Suppressor macrophage (primary cell): Measurements from ENCODE around the gene HGF.
"Not testable (repeated sequence)": the region's sequence is repeated elsewhere in the genome, so short reads cannot be mapped to it uniquely, and the experiment has no call there.

Experiments used
- DNase-seq, 4 experiments: peaks; one replicate each; pipeline ENCODE4 v3.0.0-alpha.2; 2020 to 2022
- total RNA-seq, 17 experiments: gene quantifications; one replicate each; lab custom pipeline; 2026; ENCODE audit warnings: mixed read lengths in 6 of 17, inconsistent platforms in 3 of 17; lab: John Stamatoyannopoulos, UW

The HGF gene
- total RNA-seq: 1.9 to 24.9 (median 11.2) reads per million in 17 experiments

DNA sequence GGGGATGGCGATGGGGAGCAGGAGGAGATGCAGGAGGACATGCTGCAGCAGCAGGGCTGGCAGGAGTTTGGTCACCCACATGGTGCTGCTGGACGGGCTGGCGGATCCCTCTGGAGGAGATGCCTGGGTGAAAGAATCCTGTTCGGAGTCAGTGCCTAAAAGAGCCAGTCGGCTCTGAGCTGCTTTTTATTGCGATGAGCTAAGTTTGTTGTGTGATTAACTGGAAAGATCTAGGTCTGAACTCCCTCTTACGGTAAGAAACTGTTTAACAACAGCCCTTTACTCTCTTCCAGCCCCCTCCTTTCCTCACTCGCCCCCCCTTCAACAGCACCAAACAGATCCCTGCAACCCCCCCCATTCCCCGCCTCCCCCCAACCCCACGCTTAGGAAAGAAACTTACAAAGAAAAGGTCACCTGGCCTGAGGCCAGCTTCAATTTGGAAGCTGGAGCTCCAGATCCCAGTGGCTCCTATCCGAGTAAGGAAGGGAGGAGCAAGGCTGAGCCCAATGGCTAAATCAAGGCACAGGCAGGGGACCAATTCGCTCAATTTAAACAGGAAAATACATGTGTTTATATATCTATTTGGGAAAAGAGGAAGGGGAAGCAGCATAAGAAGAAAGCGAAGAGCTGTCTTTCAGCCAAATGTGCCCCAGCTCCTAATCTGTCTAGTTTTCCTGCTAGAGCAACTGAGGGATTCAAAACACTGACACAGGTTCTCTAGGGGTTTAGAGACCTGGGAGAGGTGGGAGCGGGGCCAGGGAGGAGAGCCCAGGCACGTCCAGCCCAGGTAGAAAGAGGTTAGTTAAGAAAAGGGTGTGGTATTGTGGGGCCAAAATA lies at the start of gene HGF:
Gene HGF (minus strand): TSS at position 157 of the 837 bp plus-strand sequence. CDS start 76 bp downstream, at position 81.
- DNase-seq: peak in 3 of 4 experiments; percentile 35 to 55 (median 43)

DNA sequence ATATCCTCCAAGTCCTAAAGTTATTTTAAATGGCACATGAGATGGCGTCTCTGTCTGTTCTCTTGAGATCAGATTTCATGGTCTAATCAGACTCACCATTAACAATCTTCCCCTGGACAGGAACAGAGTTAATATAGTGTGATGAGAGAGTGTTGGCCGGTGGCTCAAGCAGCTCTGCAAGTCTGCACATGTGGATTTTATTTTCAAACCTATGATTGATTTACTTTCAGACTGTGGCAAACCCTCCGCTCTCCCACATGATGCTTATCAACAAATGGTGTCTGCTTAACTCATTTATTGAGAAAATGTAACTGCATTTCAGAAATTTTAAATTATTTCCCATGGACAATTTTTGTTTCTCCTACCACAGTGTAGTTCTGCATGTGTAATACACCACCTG lies 46.5 kb upstream of the HGF start:
- no peak for DNase-seq

DNA sequence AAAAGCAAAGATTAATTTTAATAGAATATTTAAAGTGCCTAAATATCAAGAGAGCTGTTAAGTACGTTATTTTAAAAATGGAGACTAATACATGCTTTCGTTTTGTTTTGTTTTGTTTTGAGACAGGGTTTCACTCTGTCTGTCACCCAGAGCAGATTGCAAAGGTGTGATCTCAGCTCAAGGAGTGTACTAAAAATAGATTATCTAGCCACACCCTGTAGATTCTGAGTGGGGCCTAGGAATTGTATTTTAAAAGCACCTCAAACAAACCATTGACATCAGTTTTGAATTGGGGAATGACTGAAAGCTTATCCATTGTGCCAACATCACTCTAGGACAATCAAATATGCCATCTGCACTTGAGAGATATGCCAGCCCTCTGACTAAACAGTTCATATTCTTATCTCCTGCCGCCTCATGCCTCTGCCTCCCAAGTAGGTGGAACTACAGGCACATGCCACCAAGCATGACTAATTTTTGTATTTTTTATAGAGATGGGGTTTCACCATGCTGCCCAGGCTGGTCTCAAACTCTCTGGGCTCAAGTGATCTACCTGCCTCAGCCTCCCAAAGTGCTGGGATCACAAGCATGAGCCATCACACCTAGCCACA lies 43.1 kb upstream of the HGF start:
- DNase-seq: peak in 3 of 4 experiments; percentile 9 to 37 (median 12)

DNA sequence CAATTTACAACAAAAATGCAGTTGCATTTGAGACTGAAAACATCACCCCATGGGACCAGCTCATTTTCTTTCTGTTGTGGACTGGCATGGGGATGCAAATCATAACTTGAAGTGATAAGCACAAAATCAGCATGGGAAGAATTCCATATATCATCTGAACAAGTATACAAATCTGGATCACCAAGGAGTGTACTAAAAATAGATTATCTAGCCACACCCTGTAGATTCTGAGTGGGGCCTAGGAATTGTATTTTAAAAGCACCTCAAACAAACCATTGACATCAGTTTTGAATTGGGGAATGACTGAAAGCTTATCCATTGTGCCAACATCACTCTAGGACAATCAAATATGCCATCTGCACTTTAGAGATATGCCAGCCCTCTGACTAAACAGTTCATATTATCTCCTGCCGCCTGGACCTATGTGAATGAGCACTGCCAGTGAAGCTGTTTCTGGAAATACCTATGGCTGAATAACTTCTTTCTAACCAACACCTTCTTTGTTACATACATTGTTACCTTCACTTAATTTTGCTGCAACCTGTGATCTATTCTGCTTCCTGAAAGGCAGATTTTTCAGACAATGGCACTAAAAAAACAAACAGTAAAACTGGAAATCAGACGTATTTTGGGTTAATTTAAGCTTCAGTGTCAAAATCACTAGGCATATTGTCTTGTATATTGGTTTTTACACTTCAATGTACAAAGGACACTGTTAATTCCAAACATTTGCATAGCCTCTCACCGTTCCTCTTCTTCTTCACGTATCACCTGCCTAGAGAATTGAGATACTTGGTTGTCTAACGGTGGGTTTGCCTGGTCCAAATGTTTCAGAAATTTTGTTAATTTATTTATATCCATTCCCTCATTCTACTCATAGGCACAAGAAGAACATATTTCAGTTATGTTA lies 42.4 kb upstream of the HGF start:
- DNase-seq: no peak

DNA sequence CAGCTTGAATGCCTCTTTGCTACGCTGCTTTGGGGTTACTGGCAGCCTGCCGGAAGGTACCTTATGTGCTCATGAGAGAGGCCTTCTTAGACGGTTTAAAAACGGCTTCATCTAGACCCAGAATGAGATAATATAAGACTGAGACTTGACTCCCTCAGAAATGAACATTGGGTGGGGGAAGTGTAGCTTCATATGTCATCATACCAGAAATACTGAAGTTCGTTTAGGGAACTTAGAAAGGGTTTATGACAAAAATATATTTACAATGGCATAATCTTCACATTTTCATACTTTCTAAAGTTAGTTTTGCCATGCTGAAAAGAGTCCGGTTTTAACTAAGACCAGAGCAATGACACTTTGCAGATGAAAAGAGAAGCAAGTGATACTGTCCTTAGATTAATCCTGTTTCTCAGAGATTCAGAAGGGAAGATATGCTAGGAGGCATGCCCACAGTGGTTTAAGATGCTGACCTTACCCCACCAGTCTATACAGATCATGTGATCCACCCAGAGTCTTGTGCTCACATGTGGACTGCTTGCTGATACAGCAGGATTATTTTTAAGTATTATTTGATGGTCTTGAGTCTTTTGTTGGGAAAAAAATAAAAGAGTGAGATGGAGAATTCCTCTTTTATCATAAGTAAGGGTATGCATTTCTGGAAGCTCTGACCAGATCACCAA lies 40.8 kb upstream of the HGF start:
- DNase-seq: peak; percentile 51 to 93 (median 80)

DNA sequence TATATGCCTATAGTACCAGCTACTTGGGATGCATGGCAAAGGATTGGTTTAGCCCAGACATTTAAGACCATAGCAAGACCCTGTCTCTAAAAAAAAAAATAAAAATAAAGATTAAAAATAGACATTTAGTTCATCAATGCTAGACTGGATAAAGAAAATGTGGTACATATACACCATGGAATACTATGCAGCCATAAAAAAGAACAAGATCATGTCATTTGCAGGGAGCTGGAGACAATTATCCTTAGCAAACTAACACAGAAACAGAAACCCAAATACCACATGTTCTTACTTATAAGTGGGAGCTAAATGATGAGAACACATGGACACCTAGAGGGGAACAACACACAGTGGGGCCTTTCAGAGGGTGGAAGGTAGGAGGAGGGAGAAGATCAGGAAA lies 38.5 kb upstream of the HGF start:
- DNase-seq: not testable (repeated sequence)

DNA sequence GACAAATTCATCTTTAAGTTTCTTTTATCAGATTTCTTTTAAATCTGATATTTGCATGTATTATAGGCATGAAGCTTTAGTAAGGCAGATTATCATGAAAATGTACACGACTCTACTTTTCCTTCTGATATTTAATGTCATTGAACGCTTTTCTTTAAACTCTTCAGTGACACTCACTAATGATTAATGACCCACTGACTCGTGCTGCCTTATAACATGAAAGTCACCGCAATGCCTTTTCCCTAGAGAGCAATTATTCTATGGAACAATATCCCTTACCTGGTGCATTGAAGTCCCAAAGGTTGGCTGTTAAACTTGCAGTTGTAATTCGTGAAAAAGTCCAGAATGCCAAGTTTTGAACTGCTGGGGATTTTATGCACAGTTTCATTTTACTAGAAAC lies 33.4 kb upstream of the HGF start:
- no peak for DNase-seq

DNA sequence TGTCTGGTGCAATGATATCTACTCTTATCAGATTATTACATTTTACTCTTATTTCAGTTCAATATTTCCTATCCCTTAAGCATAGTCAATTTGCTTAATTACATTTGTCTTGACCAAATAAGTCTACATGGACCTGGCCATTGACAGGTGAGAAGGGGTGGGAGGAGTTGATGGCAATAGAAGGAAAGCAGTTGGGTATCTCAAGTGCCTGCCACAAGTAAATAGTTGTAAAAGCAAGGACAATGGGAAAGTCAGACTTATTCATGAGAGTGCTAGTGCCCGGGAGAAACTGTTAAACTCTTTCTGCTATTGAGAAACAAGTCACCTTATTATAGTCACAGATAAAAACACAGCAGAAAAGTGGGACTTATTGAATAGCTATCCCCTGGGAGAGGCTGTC lies 32.4 kb upstream of the HGF start:
- DNase-seq: no peak

DNA sequence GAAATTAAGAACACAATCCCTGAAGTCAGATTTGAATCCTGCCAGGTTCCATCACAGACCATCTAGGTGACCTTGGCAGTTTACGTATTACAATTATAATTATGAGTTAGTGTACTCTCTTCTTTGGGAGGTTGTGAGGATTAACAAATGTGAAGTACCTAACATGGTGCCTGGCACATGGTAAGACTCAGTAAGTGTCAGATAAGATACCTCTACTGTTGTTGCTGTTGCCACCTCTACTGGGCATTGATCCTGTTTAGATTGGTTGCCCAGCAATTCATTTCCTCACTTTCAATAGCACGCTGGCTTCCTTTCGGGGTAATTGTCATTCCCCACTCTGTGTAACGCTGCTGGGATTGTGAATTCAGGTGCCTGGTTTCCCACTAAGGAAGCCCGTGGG lies 31.7 kb upstream of the HGF start:
- no peak for DNase-seq

DNA sequence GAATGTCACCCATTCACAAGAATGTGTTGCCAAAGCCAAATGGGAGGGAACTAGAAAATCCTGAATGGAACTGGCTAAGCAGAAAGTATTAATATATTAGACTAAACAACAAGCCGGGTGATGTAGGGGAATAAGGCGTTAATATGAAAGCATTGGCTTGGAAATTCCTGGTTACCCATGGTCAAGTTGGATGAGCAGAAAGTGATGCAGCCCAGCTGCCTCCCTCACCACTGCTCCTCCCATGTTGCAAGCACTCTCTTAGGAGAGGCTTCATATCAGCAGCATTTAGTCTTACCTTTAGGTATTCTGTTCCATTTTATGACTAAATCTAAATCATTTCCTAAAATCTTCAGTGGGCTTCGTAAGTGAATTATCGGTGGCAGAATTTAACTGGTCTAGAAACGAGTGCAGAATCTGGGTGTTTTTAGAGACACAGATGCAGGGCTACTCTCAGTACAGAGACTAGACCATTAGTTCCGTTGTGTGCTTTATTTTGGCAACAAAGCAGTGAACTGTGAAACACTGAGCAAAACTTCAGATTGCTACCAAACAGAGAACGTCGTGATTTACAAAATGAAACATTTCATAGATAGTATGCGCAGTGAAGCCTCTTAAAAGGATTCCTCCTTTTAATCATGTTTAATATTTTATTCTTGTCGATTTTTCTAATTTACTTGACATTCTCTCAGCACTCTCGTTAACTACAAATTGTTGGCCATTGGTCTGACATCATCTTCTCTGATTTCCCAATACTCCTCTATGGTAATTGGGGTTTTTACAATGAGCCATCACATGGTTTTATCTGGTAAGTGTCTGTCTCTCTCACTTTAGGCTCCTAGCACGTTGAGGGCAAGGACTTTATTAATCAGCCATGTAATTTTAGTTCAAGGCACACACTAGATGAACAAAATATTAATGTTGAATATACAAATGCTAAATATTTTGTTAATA lies 22.0 kb upstream of the HGF start:
- peak in 1 of 4 experiments; percentile 15 for DNase-seq

DNA sequence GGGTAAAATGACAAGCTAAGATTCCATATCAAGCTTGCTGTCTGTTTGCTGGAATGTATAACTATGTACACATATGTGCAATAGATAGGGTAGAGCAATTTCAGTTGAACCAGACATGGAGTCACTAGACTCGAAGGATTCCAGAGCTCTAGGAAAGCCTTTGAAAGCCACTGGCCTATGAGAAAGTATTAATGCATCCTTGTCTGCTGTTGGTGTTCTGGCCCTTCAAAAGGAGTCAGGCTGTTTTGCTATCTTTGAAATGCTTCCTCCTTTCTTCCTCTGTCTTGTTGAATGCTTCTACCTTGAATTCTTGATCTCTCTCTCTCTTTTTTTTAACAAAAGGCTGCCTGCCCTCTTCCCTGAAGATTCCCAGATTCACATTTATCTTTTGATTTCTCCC lies 20.8 kb upstream of the HGF start:
- DNase-seq: no peak

DNA sequence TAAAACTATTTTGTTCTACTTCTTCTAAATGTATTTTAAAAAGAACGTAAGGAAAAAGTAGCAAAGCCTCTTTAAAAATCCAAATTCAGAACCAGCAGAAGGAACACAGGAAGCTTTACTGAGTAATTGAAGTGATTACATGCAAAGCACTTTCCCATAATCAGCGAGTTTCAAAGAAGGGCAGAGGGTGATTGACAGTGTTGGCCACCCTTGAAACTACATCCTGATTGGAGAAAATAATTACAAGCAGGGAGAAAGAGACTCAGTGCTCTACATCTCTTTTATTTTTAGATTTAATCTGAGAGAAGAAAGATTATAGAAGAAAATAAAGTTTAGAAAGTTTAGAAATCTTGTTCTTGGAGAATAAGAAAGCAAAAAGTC lies 20.3 kb upstream of the HGF start:
- peak in 2 of 4 experiments; percentile 14 to 45 for DNase-seq

DNA sequence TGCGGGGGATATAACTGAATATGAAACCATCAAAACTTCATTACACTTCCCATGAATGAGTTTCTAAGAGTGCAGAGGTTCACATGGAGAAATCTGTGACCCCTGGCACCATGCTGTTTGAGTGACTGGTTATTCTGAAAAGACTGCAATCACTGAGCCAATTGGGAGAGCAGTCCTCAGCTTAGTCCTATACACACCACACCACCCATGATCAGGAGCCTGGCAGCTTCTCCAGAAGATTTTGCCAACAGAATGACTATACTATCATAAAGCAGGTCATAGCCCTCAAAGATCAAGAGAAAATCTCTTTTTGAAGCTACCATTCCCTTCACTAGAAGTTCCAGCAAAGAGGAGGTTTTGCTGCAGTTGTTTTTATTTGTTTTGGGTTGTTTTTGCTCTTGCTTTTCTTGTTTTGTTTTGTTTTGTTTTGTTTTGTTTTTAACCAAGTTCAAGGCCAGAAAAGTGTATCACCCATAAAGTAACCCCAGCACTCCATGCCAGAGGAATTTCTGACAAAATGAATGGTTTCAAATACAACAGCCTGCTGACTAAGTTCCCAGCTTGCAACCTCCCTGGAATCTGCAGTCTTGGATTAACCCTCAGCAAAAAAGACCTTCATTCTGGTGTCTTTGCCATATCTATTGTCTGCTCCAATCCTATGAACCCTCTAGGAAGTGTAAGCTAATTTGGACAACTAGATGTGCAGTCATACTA lies 19.7 kb upstream of the HGF start:
- no peak for DNase-seq

DNA sequence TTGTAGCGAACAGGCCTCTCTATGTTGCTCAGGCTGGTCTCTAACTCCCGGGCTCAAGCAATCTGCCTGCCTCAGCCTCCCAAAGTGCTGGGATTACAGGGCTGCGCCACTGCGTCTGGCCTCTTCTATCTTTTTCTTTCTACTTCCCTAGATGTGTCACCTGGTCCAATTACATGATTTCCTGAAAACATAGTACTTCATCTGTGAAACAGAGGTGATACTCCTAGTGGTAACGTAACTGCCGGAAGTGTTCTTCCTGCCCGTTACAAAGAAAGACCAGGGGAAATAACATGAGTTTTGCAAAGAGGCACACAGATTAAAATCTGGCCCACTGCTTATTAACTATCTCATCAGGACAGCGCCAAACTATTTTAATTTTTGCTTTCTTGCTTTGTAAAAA lies 18.4 kb upstream of the HGF start:
- no peak for DNase-seq

DNA sequence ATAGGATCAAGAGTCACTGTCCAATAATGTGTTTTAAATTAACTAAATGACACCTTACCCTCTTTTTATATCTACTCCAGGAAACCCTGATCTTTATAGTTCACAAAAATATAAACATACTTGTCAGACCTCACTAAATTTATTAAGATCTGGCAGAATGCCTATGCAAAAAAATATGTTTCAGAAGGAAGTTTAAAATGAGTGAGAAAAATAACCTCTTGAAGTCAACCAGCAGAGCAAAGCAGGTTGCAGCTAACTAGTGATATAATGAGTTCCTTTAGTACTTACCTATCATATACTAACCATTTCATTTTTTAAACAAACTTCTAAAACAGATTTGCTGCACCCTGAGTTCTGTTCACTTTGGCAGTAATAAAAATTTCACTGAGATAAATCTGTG lies 14.0 kb upstream of the HGF start:
- no peak for DNase-seq

DNA sequence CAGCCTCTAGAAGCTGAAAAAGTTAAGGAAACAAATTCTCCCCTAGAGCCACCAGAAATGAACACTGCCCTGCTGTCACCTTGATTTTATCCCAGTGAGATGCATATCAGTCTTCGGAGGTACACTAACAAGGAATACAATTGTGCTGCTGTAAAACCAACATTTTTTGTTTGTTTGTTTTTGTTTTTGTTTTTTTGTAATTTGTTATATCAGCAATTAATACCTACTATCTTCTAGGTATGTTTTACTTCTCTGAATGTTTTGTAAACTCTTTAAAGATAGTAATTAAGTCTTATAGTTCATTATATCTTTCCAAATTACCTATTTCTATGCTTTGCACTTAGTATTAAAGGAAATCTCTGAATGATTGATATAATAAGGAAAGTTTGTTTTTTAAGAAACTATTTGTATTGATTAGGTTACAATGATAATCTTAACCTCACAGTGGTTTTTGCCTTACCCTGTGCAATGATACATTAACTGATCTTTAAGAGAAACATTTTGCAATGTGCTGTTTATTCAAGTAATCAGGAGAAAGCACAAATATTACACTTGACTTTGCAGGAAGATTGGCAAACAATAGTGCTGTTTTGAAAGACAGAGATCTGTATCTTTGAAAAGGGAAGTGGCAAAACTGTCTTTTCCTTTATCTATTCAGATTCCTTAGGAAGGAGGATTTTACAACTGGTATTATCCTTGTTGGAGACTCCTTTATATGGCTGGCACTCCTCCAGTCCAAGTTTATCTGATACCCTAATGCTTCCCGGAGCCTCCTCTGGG lies 11.3 kb upstream of the HGF start:
- DNase-seq: peak in 2 of 4 experiments; percentile 58 to 68

DNA sequence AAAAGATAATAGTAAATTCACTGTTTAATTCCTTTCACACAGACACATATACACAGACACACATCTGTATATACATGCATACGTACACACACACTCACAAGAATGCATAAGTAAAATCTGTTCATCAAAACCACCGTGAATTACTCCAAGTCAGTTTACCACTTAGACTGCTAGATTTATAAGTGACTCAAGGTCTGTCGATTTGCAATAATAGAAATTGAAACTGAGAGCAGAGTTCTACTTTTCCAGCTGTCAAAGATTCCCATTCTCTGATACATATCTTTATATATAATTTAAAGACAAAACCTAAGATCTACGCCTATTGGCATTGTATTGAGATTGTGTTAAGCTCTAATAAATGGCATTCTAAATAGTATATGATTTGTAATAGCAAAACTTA lies 9.9 kb upstream of the HGF start:
- no peak for DNase-seq

DNA sequence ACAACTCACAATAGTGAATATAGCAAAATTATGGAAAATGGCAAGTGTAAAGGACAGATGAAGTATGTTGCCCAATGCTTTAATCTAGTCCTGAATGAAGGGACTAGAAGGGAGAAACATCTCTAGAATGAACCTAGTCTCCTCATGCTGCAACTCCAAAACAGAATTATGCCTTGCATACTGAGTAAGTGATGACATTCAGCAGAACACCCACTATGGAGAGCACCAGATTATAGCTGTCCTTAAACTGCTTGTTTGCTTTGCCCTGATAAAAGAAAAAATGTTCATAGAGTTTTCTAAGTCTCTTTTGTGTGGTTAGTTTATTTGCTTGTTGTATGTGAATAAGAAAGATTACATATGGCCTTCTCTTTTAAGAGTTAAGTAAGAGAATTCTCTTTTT lies 7.8 kb upstream of the HGF start:
- peak in 2 of 4 experiments; percentile 36 to 46 for DNase-seq

DNA sequence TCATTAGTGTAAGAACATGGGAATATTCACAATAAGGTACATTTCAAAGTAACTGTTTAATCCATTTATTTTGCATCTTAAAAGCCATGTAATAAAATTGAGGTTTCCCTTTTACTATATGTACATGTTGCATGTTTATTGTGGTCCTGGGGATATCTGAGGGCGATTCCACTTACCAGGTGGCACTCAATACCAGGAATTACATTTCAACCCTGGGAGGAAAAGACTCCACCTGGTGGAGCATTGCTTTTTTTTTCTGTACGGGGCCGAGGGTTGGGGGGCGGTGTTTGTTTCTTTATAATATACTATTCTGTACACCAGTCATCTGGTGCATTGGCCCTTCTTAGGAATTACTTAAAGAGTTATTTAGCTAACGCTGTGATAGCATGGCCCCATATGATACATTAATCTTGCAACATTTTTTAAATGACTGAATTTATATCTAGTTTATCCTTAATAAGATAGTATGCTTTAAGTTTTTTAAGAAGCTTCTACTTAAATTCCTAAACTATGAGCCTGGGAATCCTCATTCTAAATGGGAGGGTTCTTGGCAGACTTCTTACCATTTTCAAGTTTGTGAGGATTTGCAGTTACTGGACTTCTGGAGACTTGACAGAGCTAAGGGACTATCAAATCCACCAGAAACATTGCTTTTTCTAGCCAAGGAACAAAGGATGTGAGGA lies 7.2 kb upstream of the HGF start:
- DNase-seq: no peak
